ENCODE results near the gene UTP18.
"Not testable (repeated sequence)": the region's sequence is repeated elsewhere in the genome, so short reads cannot be mapped to it uniquely, and the experiment has no call there.

UTP18 gene

DNA sequence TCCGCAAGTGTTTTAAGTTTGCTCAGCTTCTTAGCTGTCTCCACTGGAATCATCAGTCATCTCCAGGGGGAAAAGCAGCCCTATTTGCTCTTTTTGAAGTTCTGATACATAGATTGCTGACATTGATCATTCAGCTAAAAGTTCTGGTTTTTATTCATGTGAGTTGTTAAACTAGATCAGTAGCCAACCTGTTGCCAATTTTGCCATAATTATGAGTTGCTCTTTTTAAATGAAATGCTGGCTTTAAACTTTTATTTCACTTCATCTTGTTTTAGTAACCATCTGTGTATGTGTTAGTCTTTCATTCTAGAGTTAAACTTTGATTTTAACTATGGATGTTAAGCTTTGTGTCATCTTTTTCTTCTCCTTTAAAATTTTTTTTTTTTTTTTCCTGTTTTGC is 12.5 kb downstream of the UTP18 start:
- no peak overlapping the region for H3K4me3 ChIP-seq (replicated peaks; ENCODE audit: low read depth, low read length)
- TF ChIP-seq, protein P1, sequence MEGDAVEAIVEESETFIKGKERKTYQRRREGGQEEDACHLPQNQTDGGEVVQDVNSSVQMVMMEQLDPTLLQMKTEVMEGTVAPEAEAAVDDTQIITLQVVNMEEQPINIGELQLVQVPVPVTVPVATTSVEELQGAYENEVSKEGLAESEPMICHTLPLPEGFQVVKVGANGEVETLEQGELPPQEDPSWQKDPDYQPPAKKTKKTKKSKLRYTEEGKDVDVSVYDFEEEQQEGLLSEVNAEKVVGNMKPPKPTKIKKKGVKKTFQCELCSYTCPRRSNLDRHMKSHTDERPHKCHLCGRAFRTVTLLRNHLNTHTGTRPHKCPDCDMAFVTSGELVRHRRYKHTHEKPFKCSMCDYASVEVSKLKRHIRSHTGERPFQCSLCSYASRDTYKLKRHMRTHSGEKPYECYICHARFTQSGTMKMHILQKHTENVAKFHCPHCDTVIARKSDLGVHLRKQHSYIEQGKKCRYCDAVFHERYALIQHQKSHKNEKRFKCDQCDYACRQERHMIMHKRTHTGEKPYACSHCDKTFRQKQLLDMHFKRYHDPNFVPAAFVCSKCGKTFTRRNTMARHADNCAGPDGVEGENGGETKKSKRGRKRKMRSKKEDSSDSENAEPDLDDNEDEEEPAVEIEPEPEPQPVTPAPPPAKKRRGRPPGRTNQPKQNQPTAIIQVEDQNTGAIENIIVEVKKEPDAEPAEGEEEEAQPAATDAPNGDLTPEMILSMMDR (IDR thresholded peaks at IDR 0.05; ENCODE audit: low read length, missing control alignments), result no peak
- DNase-seq (ENCODE audit: low read depth), result no peak

DNA sequence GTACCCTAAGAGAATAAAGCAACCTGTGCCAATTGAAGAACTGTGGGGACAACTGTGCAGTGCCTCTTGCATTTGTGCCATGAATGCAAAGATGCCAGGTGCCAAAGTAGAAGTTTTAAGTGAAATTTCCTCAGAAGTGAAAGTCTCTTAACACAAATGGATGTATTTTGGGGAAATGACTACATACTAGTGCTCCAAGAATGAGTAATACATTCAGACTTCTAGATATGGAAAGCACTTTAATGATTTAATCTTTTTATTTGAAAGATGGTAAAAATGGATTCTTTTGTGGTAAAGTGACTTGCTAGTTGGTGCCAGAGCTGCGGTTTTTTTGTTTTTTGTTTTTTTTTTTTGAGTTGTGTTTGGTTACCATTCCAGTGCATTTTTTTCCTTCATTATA is 15.0 kb downstream of the UTP18 start:
- TF ChIP-seq, protein P1 (IDR thresholded peaks at IDR 0.05; ENCODE audit: low read length, missing control alignments), result no peak
- DNase-seq (ENCODE audit: low read depth), result peak; percentile 62
- no peak overlapping the region for H3K4me3 ChIP-seq (replicated peaks; ENCODE audit: low read depth, low read length)

DNA sequence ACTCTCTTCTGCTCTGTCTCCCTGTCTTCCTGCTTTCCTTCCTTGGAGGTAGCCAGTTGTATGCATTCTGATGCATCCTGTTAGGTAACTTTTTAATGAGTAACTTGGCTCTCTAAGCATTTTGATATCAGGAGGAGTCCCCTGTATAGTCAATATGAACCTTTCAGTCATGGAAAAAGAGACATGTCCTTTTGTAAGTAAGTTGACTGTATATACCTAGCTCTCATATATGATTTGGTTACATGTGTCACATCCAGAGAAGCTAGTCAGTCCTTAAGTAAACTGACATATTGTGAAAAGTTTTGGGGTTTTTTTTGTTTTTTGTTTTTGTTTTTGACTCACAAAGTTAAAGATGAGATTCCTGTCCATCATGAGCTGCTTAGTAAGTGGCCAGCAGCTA is 18.8 kb downstream of the UTP18 start:
- no peak for DNase-seq (ENCODE audit: low read depth)
- no peak overlapping the region for H3K4me3 ChIP-seq (replicated peaks; ENCODE audit: low read depth, low read length)
- TF ChIP-seq, protein P1 (IDR thresholded peaks at IDR 0.05; ENCODE audit: low read length, missing control alignments), result no peak

DNA sequence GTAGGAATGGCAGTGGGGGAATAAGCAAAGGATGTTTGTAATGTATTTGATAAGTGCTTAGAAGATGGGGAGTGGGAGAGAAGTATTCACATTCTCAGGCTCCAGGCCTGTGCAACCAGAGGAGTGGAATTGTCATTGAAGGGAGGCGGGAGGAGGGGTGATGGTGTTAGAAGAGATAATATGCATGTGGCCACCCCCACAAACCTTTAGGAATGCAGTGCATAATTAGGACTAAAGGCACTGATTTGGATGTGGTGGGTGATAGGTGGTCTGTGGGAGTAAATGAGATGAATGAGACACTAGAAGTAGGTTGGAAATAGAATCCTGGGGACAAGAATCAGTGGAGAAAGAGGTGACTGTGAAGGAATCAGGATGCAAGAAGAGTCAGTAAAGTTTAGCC is 27.1 kb downstream of the UTP18 start:
- H3K4me3 ChIP-seq (replicated peaks; ENCODE audit: low read depth, low read length), result no peak overlapping the region
- DNase-seq (ENCODE audit: low read depth), result no peak
- TF ChIP-seq, protein P1 (IDR thresholded peaks at IDR 0.05; ENCODE audit: low read length, missing control alignments), result no peak

DNA sequence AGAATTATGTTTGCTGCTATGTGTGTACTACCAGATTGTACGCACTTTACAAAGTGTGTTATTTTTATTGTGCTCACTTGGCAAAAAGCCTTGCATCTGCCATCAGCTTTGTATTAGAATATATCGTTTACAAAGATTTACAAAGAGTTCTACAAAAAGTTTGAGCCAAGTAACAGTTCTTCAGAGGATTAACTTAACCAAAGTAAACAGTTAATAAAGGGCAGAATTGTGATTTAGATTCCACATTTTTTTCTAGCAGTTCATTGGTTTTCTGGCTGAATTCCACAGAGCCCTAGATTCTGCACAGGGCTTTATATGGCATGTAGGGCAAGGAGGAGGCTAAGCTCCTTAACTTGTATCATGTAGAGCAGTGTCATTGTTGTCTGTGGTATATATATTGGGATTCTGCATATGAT is 29.4 kb downstream of the UTP18 start:
- H3K4me3 ChIP-seq (replicated peaks; ENCODE audit: low read depth, low read length), result no peak overlapping the region

DNA sequence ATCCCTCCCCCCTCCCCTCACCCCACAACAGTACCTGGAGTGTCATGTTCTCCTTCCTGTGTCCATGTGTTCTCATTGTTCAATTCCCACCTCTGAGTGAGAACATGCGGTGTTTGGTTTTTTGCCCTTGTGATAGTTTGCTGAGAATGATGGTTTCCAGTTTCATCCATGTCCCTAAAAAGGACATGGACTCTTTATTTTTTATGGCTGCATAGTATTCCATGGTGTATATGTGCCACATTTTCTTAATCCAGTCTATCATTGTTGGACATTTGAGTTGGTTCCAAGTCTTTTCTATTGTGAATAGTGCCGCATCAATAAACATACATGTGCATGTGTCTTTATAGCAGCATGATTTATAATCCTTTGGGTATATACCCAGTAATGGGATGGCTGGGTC is 34.0 kb downstream of the UTP18 start:
- not testable (repeated sequence) for DNase-seq (ENCODE audit: low read depth); H3K4me3 ChIP-seq (replicated peaks; ENCODE audit: low read depth, low read length)

More for the DNA sequence above, 29.4 kb downstream of the UTP18 start:
- no peak for DNase-seq (ENCODE audit: low read depth)
- TF ChIP-seq, protein P1 (IDR thresholded peaks at IDR 0.05; ENCODE audit: low read length, missing control alignments), result no peak

DNA sequence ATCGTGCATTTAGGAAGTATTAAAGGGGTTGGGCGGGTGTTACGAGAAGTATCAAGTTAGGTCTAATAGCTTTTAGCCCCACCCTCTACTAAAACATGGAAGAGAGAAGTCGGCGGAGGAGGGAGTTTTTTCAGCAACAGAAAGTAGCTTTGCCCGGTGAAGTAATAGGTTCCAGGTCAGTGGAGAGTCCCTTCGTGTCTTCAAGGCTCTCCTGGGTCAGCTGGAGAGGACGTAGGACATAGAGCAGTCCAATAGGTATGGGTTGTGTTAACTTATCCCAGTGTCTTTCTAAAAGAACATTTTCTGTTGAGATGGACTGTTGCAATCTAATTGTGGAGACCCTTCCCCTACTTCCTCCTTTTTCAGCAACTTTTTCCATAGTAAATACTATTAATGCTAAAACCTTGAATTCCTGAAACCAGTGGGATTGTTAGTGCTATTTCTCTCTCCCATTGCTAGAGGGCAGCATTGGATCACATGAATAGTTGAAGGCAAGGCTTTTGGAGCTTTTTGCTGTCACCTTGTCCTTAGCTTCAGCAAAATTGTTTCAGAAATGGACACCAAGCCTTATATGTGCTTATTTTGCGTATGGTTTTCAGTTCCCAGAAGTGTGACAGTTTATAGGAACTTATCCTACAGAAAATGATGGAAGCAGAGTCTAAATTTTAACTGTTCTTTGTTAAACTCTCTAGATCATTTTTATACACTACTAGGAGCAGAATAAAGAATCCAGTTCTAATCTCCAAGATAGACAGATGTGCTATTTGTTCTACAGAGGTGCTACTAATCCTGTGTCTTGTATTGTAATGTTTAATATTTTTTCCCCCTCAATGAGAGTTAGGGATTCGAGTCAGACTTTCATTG is 38.4 kb downstream of the UTP18 start:
- peak; percentile 66 for DNase-seq (ENCODE audit: low read depth)
- TF ChIP-seq, protein P1 (IDR thresholded peaks at IDR 0.05; ENCODE audit: low read length, missing control alignments), result peak; percentile 87
- no peak overlapping the region for H3K4me3 ChIP-seq (replicated peaks; ENCODE audit: low read depth, low read length)
